ACC112 (cell line): ENCODE data around the gene SLC41A3.
"Not testable (repeated sequence)": the region's sequence is repeated elsewhere in the genome, so short reads cannot be mapped to it uniquely, and the experiment has no call there.

Experiments
- H2AFZ ChIP-seq: fragments of 200-600 bp; sonication (generic); one replicate; pipeline ENCODE4 v1.6.0; 2017; ENCODE audit warnings: antibody characterized with exemption, low read length; ENCODE audit not compliant: unreplicated experiment
- H3K27ac ChIP-seq: fragments of 200-600 bp; sonication (generic); 2 replicates; pipeline ENCODE4 v1.5.1; 2014; ENCODE audit warnings: low read depth, mild to moderate bottlenecking, antibody characterized with exemption, low read length, moderate library complexity
- H3K27me3 ChIP-seq: fragments of 200-600 bp; sonication (generic); 2 replicates; pipeline ENCODE4 v1.6.1; 2014; ENCODE audit warnings: mild to moderate bottlenecking, antibody characterized with exemption, low read length, moderate library complexity, mixed read lengths; ENCODE audit not compliant: insufficient read depth
- H3K36me3 ChIP-seq: fragments of 200-600 bp; sonication (generic); 2 replicates; pipeline ENCODE4 v1.6.1; 2016; ENCODE audit warnings: mild to moderate bottlenecking, antibody characterized with exemption, low read length, moderate library complexity, mixed read lengths; ENCODE audit not compliant: insufficient read depth
- H3K4me1 ChIP-seq: fragments of 200-600 bp; sonication (generic); one replicate; pipeline ENCODE4 v1.6.1; 2016; ENCODE audit warnings: low read length, mixed read lengths; ENCODE audit not compliant: insufficient read depth, unreplicated experiment, control insufficient read depth
- H3K4me3 ChIP-seq: fragments of 200-600 bp; sonication (generic); 2 replicates; pipeline ENCODE4 v1.5.1; 2014; ENCODE audit warnings: mild to moderate bottlenecking, low read depth, low read length
- H3K79me2 ChIP-seq: fragments of 200-600 bp; sonication (generic); one replicate; pipeline ENCODE4 v1.6.0; 2016; ENCODE audit warnings: low read length; ENCODE audit not compliant: control insufficient read depth, unreplicated experiment, insufficient read depth

Gene SLC41A3

DNA sequence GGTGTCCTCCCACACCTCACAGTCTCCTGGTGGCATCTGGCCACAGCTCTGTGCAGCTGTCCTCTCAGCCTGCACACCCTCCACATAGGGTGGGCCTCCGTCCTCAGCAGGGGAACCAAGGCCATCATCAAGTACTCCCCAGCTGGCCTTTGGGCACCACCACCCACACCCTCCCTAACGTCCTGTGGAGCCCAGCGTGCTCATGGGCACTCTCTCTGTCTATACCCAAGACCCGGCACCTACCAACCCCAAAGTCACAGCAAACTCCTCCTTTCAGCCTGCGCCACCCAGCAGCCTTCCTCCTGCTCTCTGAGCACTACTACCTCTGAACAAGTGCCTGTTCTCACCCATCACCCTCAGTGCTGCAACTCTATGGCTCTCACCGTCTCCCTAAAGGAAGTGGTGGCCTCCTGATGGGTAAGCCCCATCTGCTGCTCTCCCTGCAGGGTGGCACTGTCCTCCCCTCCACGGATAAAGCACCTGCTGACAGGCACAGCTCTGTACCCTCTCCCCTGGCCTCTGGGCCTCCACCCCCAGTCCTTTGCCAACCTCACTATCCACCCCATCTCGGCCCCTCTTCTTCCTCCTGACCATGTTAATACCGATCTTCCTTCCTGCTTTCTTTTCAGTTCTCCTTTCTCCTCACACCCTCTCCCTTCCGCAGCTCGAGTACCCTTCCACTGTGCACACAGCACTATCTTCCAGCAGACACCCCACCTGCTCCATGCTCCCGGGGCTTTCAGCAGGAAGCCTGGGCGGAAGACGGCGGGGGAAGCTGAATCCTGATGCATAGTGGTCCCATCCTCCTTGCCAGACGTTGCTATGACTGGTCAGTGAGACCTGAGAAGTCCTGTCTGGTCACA, 31.5 kb downstream of the SLC41A3 start:
- no peaks in the 10 kb centered on the region for H3K36me3 ChIP-seq
- H3K79me2 ChIP-seq = no peaks in the 10 kb centered on the region
- no peak overlapping the region for H3K4me3 ChIP-seq
- no peaks in the 10 kb centered on the region for H3K27me3 ChIP-seq
- no peak overlapping the region for H2AFZ ChIP-seq
- H3K27ac ChIP-seq = no peak overlapping the region
- H3K4me1 ChIP-seq = peaks cover 9% of the 10 kb centered on the region

- H3K4me1 ChIP-seq = peaks cover 3% of the 10 kb centered on the region
- H3K4me3 ChIP-seq = no peak overlapping the region
- no peak overlapping the region for H2AFZ ChIP-seq
- H3K27ac ChIP-seq = no peak overlapping the region
- H3K36me3 ChIP-seq = no peaks in the 10 kb centered on the region
- no peaks in the 10 kb centered on the region for H3K79me2 ChIP-seq
- no peaks in the 10 kb centered on the region for H3K27me3 ChIP-seq
Measured at GRCh38 chr3:126051741-126052140, 32.2 kb downstream of the SLC41A3 start.

DNA sequence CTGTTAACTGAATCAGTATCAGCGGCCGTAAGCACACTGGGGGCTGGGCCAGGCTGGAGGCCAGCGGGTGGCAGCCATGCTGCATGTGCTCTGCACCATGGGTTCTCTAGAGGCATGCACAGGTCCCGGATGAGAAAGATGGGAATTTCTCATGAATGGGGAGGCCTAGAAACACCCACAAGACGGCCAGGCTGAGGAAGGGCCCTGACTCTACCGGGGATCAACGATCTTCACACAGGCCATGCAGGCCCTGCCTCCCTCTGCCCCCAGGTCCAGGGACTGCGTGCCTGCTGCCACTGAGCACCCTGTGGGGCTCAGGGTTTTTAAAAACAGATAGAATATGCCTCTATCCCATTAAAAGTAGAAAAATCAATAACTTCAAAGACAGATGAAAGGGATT, 32.7 kb downstream of the SLC41A3 start:
- Histone ChIP-seq H3K27ac (no peak overlapping the region), H3K79me2 (no peaks in the 10 kb centered on the region), H3K4me3 (no peak overlapping the region), H3K36me3 (no peaks in the 10 kb centered on the region), H2AFZ (no peak overlapping the region), H3K27me3 (no peaks in the 10 kb centered on the region), H3K4me1 (no peaks in the 10 kb centered on the region)

GRCh38 chr3:126050626-126051025, 33.3 kb downstream of the SLC41A3 start:
- Histone ChIP-seq H2AFZ (no peak overlapping the region), H3K27ac (no peak overlapping the region), H3K79me2 (no peaks in the 10 kb centered on the region), H3K4me1 (no peaks in the 10 kb centered on the region), H3K36me3 (no peaks in the 10 kb centered on the region), H3K4me3 (no peak overlapping the region), H3K27me3 (no peaks in the 10 kb centered on the region)

- no peak overlapping the region for H3K27ac ChIP-seq
- H3K27me3 ChIP-seq = no peaks in the 10 kb centered on the region
- H3K4me3 ChIP-seq = no peak overlapping the region
- H3K79me2 ChIP-seq = no peaks in the 10 kb centered on the region
- H3K36me3 ChIP-seq = no peaks in the 10 kb centered on the region
- no peak overlapping the region for H2AFZ ChIP-seq
- H3K4me1 ChIP-seq = no peaks in the 10 kb centered on the region
Measured at GRCh38 chr3:126050050-126050392, 33.9 kb downstream of the SLC41A3 start.

DNA sequence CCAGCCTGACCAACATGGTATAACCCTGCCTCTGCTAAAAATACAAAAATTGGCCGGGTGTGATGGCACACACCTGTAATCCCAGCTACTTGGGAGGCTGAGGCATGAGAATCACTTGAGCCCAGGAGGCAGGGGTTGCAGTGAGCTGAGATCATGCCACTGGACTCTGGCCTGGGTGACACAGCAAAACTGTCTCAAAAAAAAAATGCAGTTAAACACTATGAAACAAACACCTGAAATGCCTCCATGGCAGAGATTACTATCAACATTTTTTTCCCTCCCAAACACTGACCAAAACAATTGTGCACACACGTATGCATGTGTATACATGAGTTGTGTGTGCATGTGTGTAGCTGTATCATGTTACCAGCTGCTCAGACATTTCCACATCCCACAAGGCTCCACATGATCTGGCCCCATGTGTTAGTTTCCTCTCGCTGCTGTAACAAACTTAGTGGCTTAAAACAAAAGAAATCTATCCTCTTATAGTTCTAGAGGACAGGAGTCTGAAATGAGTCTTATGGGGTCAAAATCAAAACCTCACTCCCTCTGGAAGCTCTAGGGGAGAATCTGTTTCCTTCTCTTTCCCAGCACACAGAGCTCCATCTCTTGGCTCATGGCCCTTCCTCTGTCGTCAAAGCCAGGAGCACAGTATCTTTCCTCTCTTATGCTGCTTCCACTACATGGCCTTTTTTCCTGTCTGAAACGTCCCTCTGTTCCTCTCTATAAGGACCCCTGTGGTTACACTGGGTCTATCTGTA, 34.5 kb downstream of the SLC41A3 start:
- Histone ChIP-seq H3K4me1 (no peaks in the 10 kb centered on the region), H3K27ac (no peak overlapping the region), H3K79me2 (no peaks in the 10 kb centered on the region)

DNA sequence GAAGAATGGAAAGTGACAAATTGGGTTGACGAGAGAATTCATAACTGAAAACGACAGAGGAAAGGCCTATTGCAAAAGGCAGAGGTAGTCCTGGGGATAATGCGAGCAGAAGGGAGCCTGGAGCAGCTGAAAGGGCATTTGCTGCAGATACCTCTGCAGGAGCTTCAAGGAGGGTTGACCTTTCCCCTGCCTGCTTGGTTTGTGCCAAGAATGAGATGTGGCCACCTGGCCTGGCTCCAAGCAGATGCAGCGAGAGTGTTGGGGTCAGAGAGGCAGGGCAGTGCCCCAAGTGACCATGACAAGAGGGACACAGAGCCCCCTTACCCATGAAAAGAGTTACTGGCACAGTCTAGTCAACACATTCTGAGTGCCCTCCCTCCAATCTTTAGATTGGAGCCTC, 43.5 kb downstream of the SLC41A3 start:
- Histone ChIP-seq H3K36me3 (no peaks in the 10 kb centered on the region; the same call in 1 of the 2 replicates), H3K4me3 (no peak overlapping the region), H3K4me1 (no peaks in the 10 kb centered on the region), H3K27me3 (no peaks in the 10 kb centered on the region), H3K27ac (no peak overlapping the region), H3K79me2 (no peaks in the 10 kb centered on the region), H2AFZ (no peak overlapping the region)

More for the DNA sequence above, 34.5 kb downstream of the SLC41A3 start:
- Histone ChIP-seq H3K4me3 (no peak overlapping the region), H2AFZ (no peak overlapping the region), H3K36me3 (no peaks in the 10 kb centered on the region), H3K27me3 (no peaks in the 10 kb centered on the region)

DNA sequence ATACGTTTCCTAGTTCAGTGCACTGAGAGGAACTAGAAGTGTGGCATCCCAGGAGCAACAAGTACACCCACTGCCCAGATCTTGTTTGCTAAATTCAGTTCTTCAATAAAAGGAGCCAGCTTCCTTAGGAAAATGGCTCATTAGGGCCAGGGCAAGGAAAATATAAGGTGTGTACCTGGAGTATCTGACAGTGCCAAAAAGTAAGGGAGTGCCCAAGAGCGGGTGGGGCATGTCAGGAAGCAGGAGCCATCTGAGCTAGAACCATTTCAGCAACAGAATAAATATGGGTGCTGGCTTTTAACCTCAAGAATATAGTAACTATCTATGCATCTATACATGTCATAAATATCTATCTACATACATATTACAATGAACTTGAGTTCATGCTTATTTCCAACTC, 44.1 kb downstream of the SLC41A3 start:
- Histone ChIP-seq H3K36me3 (no peaks in the 10 kb centered on the region; the same call in 1 of the 2 replicates), H3K79me2 (no peaks in the 10 kb centered on the region), H3K4me3 (no peak overlapping the region), H2AFZ (no peak overlapping the region), H3K27me3 (no peaks in the 10 kb centered on the region), H3K27ac (no peak overlapping the region), H3K4me1 (no peaks in the 10 kb centered on the region)

GRCh38 chr3:126038791-126039190, 45.1 kb downstream of the SLC41A3 start:
- H3K4me3 ChIP-seq, H3K4me1 ChIP-seq, H3K27ac ChIP-seq, H3K27me3 ChIP-seq, H3K79me2 ChIP-seq, H3K36me3 ChIP-seq, H2AFZ ChIP-seq: not testable (repeated sequence)

GRCh38 chr3:126036056-126036549, 47.8 kb downstream of the SLC41A3 start:
- no peak overlapping the region for H3K27ac ChIP-seq
- no peaks in the 10 kb centered on the region for H3K27me3 ChIP-seq
- H3K4me1 ChIP-seq = no peaks in the 10 kb centered on the region
- no peak overlapping the region for H2AFZ ChIP-seq
- no peaks in the 10 kb centered on the region for H3K79me2 ChIP-seq
- H3K36me3 ChIP-seq = no peaks in the 10 kb centered on the region
- H3K4me3 ChIP-seq = no peak overlapping the region
